SK-N-MC (cell line): ENCODE results near the gene SH3BP5.

Source experiments
- DNase-seq: peaks from one replicate; pipeline ENCODE4 v3.0.0-alpha.2; 2011; ENCODE audit warnings: low read depth, low spot score
- H3K27ac ChIP-seq: fragments of 200-600 bp; sonication (generic); 2 replicates; pipeline ENCODE4 v1.5.1; 2016; ENCODE audit warnings: mixed run types
- H3K36me3 ChIP-seq: fragments of 200-600 bp; sonication (generic); 2 replicates; pipeline ENCODE4 v1.6.1; 2017; ENCODE audit warnings: antibody characterized with exemption, low read length, mixed read lengths; ENCODE audit not compliant: insufficient read depth
- H3K4me3 ChIP-seq: fragments of 200-600 bp; sonication (generic); 2 replicates; pipeline ENCODE4 v1.5.1; 2016
- H3K9ac ChIP-seq: fragments of 200-600 bp; sonication (generic); 2 replicates; pipeline ENCODE4 v1.8.0; 2017; ENCODE audit warnings: mixed run types, mixed read lengths; ENCODE audit not compliant: insufficient read length
- H3K9me3 ChIP-seq: fragments of 200-600 bp; sonication (generic); 2 replicates; pipeline ENCODE4 v1.6.1; 2017; ENCODE audit warnings: low read depth, mild to moderate bottlenecking, antibody characterized with exemption, low read length, moderate library complexity, mixed read lengths
- EZH2 ChIP-seq: fragments of 200-600 bp; sonication (generic); IDR thresholded peaks from one replicate; pipeline ENCODE4 v1.6.1; 2017; ENCODE audit warnings: antibody characterized with exemption
- FOXP2 ChIP-seq: optimal IDR thresholded peaks from 2 replicates; pipeline ENCODE3; 2011; ENCODE audit warnings: mild to moderate bottlenecking, moderate library complexity; ENCODE audit not compliant: insufficient read depth; ENCODE audit errors: extremely low read length, control extremely low read depth
- POLR2AphosphoS5 ChIP-seq: IDR thresholded peaks from 2 replicates; pipeline ENCODE4 v1.6.1; 2012; ENCODE audit warnings: mild to moderate bottlenecking, low read depth, low read length, borderline replicate concordance

Gene SH3BP5

GRCh38 chr3:15272426-15273196 is 59.8 kb downstream of the SH3BP5 start:
- H3K4me3 ChIP-seq: no peak overlapping the region
- no peak for DNase-seq
- H3K9me3 ChIP-seq: no peaks in the 10 kb centered on the region
- no peak overlapping the region for H3K9ac ChIP-seq
- no peaks in the 10 kb centered on the region for H3K36me3 ChIP-seq
- no peak for TF ChIP-seq POLR2AphosphoS5
- TF ChIP-seq FOXP2: no peak
- TF ChIP-seq EZH2: no peak
- no peak overlapping the region for H3K27ac ChIP-seq

DNA sequence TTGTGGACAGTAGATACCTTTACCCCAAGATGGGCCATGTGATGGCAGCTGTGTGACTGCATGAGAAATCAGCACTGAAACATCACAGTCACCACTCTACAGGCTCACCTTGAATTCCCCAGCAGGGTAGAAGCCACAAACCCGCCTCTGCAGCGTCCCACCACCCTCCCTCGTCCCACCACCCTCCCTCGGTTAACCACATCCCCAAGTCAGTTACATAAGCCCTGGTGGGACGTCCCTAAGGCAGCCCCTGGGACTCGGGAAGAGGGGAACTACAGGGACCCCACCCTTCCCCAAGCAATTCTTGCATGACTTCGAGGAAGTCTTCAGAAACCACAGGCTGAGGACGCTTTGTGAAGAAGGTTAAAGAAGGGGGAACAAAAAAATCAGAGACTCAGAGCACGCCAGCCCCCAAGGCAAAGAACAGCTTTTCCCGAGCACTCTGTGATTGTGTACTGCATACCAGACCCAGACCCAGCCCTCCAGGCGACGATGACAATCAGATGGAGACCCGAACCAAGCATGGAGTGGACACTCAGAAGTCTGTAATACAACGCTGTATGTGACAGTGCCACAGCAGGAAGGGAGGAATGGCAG is 60.5 kb downstream of the SH3BP5 start:
- DNase-seq: no peak
- no peak overlapping the region for H3K27ac ChIP-seq
- no peak overlapping the region for H3K9ac ChIP-seq
- TF ChIP-seq EZH2: no peak
- TF ChIP-seq POLR2AphosphoS5: no peak
- no peak for TF ChIP-seq FOXP2
- H3K9me3 ChIP-seq: no peaks in the 10 kb centered on the region
- H3K36me3 ChIP-seq: no peaks in the 10 kb centered on the region
- no peak overlapping the region for H3K4me3 ChIP-seq

- Histone ChIP-seq H3K27ac (no peak overlapping the region), H3K4me3 (no peak overlapping the region), H3K36me3 (no peaks in the 10 kb centered on the region), H3K9me3 (no peaks in the 10 kb centered on the region), H3K9ac (no peak overlapping the region)
- no peak for DNase-seq
- TF ChIP-seq FOXP2: no peak
- no peak for TF ChIP-seq POLR2AphosphoS5
- TF ChIP-seq EZH2: no peak
Observed at GRCh38 chr3:15271030-15271429, 61.4 kb downstream of the SH3BP5 start.

GRCh38 chr3:15269091-15269989 is 63.0 kb downstream of the SH3BP5 start:
- H3K9me3 ChIP-seq: no peaks in the 10 kb centered on the region
- no peak for DNase-seq
- no peak for TF ChIP-seq POLR2AphosphoS5
- no peak for TF ChIP-seq FOXP2
- no peak for TF ChIP-seq EZH2
- no peak overlapping the region for H3K27ac ChIP-seq
- no peak overlapping the region for H3K9ac ChIP-seq
- H3K36me3 ChIP-seq: no peaks in the 10 kb centered on the region
- H3K4me3 ChIP-seq: no peak overlapping the region

- no peak overlapping the region for H3K27ac ChIP-seq
- TF ChIP-seq EZH2 (no peak), FOXP2 (no peak), POLR2AphosphoS5 (no peak)
Observed at GRCh38 chr3:15268033-15268631, 64.3 kb downstream of the SH3BP5 start.

GRCh38 chr3:15267502-15267901 is 64.9 kb downstream of the SH3BP5 start:
- Histone ChIP-seq H3K9ac (no peak overlapping the region), H3K36me3 (no peaks in the 10 kb centered on the region), H3K27ac (no peak overlapping the region), H3K9me3 (no peaks in the 10 kb centered on the region), H3K4me3 (no peak overlapping the region)
- TF ChIP-seq POLR2AphosphoS5: no peak
- no peak for TF ChIP-seq FOXP2
- no peak for TF ChIP-seq EZH2
- DNase-seq: no peak

More at GRCh38 chr3:15268033-15268631, 64.3 kb downstream of the SH3BP5 start:
- H3K4me3 ChIP-seq: no peak overlapping the region
- H3K9me3 ChIP-seq: no peaks in the 10 kb centered on the region
- no peak for DNase-seq
- H3K9ac ChIP-seq: no peak overlapping the region
- H3K36me3 ChIP-seq: no peaks in the 10 kb centered on the region

- Histone ChIP-seq H3K27ac (no peak overlapping the region), H3K36me3 (no peaks in the 10 kb centered on the region), H3K9me3 (no peaks in the 10 kb centered on the region), H3K9ac (no peak overlapping the region), H3K4me3 (no peak overlapping the region)
- DNase-seq: no peak
- TF ChIP-seq FOXP2: no peak
- no peak for TF ChIP-seq EZH2
- TF ChIP-seq POLR2AphosphoS5: no peak
Observed at GRCh38 chr3:15266510-15267376, 65.6 kb downstream of the SH3BP5 start.
